ENCODE results near the gene SLC48A1. TPM values are rescaled to one million over a fixed set of nuclear protein-coding genes. Genes with fewer than 3 reads are reported as not detected.

SLC48A1 gene
- polyA plus RNA-seq, 1 donor from 2014 or later: 8.0 TPM

GRCh38 chr12:47730341-47730744 lies 42.7 kb upstream of the SLC48A1 start:
- Histone ChIP-seq H3F3A (ENCODE audit: insufficient read depth, low read length, poor library complexity, severe bottlenecking) (no peaks in the 10 kb centered on the region), H3K36me3 (ENCODE audit: insufficient read depth, low read length) (no peaks in the 10 kb centered on the region), H3K27me3 (ENCODE audit: insufficient read depth, low read depth, low read length) (no peaks in the 10 kb centered on the region), H3K9me2 (ENCODE audit: insufficient read depth, low read length) (no peaks in the 10 kb centered on the region), H2AFZ (ENCODE audit: low read depth, low read length) (no peak overlapping the region), H3K79me2 (replicated peaks; ENCODE audit: insufficient read depth, low read length) (no peaks in the 10 kb centered on the region), H3K9me3 (ENCODE audit: low read length) (no peaks in the 10 kb centered on the region), H4K20me1 (ENCODE audit: insufficient read depth) (no peaks in the 10 kb centered on the region), H3K4me3 (ENCODE audit: low read length) (no peak overlapping the region), H3K9ac (ENCODE audit: low read length) (no peak overlapping the region), H3K27ac (ENCODE audit: low read length) (no peak overlapping the region), H3K4me2 (ENCODE audit: low read length) (no peak overlapping the region)
- TF ChIP-seq TAF1 (IDR thresholded peaks at IDR 0.05; ENCODE audit: low read depth) (no peak), EZH2 (IDR thresholded peaks at IDR 0.05; ENCODE audit: borderline replicate concordance, insufficient read depth, low read length, poor library complexity, severe bottlenecking) (no peak), REST (IDR thresholded peaks at IDR 0.05; ENCODE audit: borderline replicate concordance) (no peak), CTCF (IDR thresholded peaks at IDR 0.05; ENCODE audit: poor library complexity, severe bottlenecking) (no peak), MXI1 (conservative IDR thresholded peaks at IDR 0.05; ENCODE audit: poor library complexity, severe bottlenecking) (no peak), POLR2AphosphoS5 (IDR thresholded peaks at IDR 0.05) (no peak), RAD21 (conservative IDR thresholded peaks at IDR 0.05) (no peak), SMC3 (conservative IDR thresholded peaks at IDR 0.05; ENCODE audit: poor library complexity) (no peak), EP300 (conservative IDR thresholded peaks at IDR 0.05; ENCODE audit: poor library complexity, severe bottlenecking) (no peak)

- Histone ChIP-seq H3K79me2 (replicated peaks; ENCODE audit: insufficient read depth, low read length) (no peaks in the 10 kb centered on the region), H2AFZ (ENCODE audit: low read depth, low read length) (no peak overlapping the region), H3K27me3 (ENCODE audit: insufficient read depth, low read depth, low read length) (no peaks in the 10 kb centered on the region), H3K9me2 (ENCODE audit: insufficient read depth, low read length) (no peaks in the 10 kb centered on the region), H3K9me3 (ENCODE audit: low read length) (no peaks in the 10 kb centered on the region), H3K9ac (ENCODE audit: low read length) (no peak overlapping the region), H3K4me2 (ENCODE audit: low read length) (no peak overlapping the region), H3K27ac (ENCODE audit: low read length) (no peak overlapping the region), H3K4me3 (ENCODE audit: low read length) (no peak overlapping the region), H3F3A (ENCODE audit: insufficient read depth, low read length, poor library complexity, severe bottlenecking) (no peaks in the 10 kb centered on the region), H3K36me3 (ENCODE audit: insufficient read depth, low read length) (no peaks in the 10 kb centered on the region), H4K20me1 (ENCODE audit: insufficient read depth) (no peaks in the 10 kb centered on the region)
- no peak for TF ChIP-seq MXI1 (conservative IDR thresholded peaks at IDR 0.05; ENCODE audit: poor library complexity, severe bottlenecking)
- TF ChIP-seq SMC3 (conservative IDR thresholded peaks at IDR 0.05; ENCODE audit: poor library complexity): no peak
- TF ChIP-seq REST (IDR thresholded peaks at IDR 0.05; ENCODE audit: borderline replicate concordance): no peak
- no peak for TF ChIP-seq EP300 (conservative IDR thresholded peaks at IDR 0.05; ENCODE audit: poor library complexity, severe bottlenecking)
- TF ChIP-seq POLR2AphosphoS5 (IDR thresholded peaks at IDR 0.05): no peak
- TF ChIP-seq RAD21 (conservative IDR thresholded peaks at IDR 0.05): no peak
- TF ChIP-seq TAF1 (IDR thresholded peaks at IDR 0.05; ENCODE audit: low read depth): no peak
- no peak for TF ChIP-seq CTCF (IDR thresholded peaks at IDR 0.05; ENCODE audit: poor library complexity, severe bottlenecking)
- no peak for TF ChIP-seq EZH2 (IDR thresholded peaks at IDR 0.05; ENCODE audit: borderline replicate concordance, insufficient read depth, low read length, poor library complexity, severe bottlenecking)
These were observed 41.3 kb upstream of the SLC48A1 start for GRCh38 chr12:47731723-47732122.
